ENCODE measurements around the gene CLCN2.

Gene CLCN2

GRCh38 chr3:184322731-184323487, 38.5 kb downstream of the CLCN2 start:
- no peak for DNase-seq

- no peak for DNase-seq
These were observed 39.7 kb downstream of the CLCN2 start for GRCh38 chr3:184321666-184322065.

GRCh38 chr3:184320104-184320445, 41.3 kb downstream of the CLCN2 start:
- DNase-seq = peak; percentile 46

- DNase-seq = no peak
These were observed 44.2 kb downstream of the CLCN2 start for GRCh38 chr3:184317201-184317600.

- DNase-seq = no peak
These were observed 44.6 kb downstream of the CLCN2 start for GRCh38 chr3:184316792-184317191.

- no peak for DNase-seq
These were observed 45.3 kb downstream of the CLCN2 start for GRCh38 chr3:184315871-184316661.

- DNase-seq = no peak
These were observed 45.9 kb downstream of the CLCN2 start for GRCh38 chr3:184315543-184315867.

- peak; percentile 77 for DNase-seq
These were observed 46.5 kb downstream of the CLCN2 start for GRCh38 chr3:184314700-184315542.

- peak; percentile 97 for DNase-seq
These were observed 47.1 kb downstream of the CLCN2 start, which contains the start of gene EIF4G1 for GRCh38 chr3:184314363-184314699. EIF4G1 (plus strand) TSS chr3:184314606; CDS start chr3:184315797, 1,191 bp downstream.

- no peak for DNase-seq
These were observed 49.8 kb downstream of the CLCN2 start for GRCh38 chr3:184311633-184312032.

- DNase-seq = no peak
These were observed 52.7 kb downstream of the CLCN2 start for GRCh38 chr3:184308744-184309143.

- DNase-seq = no peak
These were observed 53.5 kb downstream of the CLCN2 start for GRCh38 chr3:184307915-184308314.

GRCh38 chr3:184306341-184306972, 54.9 kb downstream of the CLCN2 start:
- DNase-seq = no peak

GRCh38 chr3:184305577-184305976, 55.8 kb downstream of the CLCN2 start:
- DNase-seq = no peak

- DNase-seq = no peak
These were observed 61.1 kb downstream of the CLCN2 start for GRCh38 chr3:184300378-184300720.

GRCh38 chr3:184299488-184300377, 61.7 kb downstream of the CLCN2 start:
- DNase-seq = peak; percentile 19

- peak; percentile 99 for DNase-seq
These were observed 62.5 kb downstream of the CLCN2 start, which contains the start of gene PSMD2 for GRCh38 chr3:184298759-184299487. PSMD2 (plus strand) TSS chr3:184299241; CDS start chr3:184299267, 26 bp downstream.

- no peak for DNase-seq
These were observed 64.8 kb downstream of the CLCN2 start for GRCh38 chr3:184296616-184297015.
